Astrocyte of the spinal cord (primary cell): ENCODE data around the gene NHS.
A peak's percentile ranks its signal among the peaks of the same experiment; 100 is the strongest.

Source experiments
- DNase-seq: peaks from one replicate; pipeline ENCODE4 v3.0.0; 2011; ENCODE audit warnings: low read depth, low spot score
- H3K4me3 ChIP-seq: 2 replicates; pipeline ENCODE4 v1.5.1; 2011; ENCODE audit warnings: low read depth, mild to moderate bottlenecking, low read length, moderate library complexity
- in situ Hi-C: cut with HindIII; loops from 2 replicates; pipeline ENCODE4 v1.10.0; 2017; ENCODE audit warnings: low sequenced_read_pairs
- TF ChIP-seq, protein P1 (sequence below): IDR thresholded peaks from 2 replicates; pipeline ENCODE4 v1.5.1; 2012; ENCODE audit warnings: low read depth, mild to moderate bottlenecking, low read length, inconsistent platforms

The NHS gene

DNA sequence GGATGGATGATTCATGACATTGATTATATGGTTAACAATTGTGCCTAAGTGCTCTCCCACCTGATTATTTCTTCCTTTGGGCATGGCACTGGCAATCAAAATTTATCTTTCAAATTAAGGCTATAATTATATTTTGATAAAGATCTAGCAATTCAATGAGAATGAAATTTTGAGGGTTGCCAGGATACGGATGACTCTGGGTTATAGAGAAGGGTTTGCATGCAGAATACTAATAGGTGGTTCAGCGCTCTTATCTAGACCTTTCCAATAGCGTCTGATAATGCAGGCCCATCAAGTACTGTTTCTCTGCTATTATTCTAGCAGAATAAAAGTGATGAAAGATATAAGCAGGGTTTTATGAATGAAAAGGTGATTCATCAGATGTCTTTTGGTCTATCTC, 287.4 kb downstream of the NHS start:
- TF ChIP-seq, protein P1, sequence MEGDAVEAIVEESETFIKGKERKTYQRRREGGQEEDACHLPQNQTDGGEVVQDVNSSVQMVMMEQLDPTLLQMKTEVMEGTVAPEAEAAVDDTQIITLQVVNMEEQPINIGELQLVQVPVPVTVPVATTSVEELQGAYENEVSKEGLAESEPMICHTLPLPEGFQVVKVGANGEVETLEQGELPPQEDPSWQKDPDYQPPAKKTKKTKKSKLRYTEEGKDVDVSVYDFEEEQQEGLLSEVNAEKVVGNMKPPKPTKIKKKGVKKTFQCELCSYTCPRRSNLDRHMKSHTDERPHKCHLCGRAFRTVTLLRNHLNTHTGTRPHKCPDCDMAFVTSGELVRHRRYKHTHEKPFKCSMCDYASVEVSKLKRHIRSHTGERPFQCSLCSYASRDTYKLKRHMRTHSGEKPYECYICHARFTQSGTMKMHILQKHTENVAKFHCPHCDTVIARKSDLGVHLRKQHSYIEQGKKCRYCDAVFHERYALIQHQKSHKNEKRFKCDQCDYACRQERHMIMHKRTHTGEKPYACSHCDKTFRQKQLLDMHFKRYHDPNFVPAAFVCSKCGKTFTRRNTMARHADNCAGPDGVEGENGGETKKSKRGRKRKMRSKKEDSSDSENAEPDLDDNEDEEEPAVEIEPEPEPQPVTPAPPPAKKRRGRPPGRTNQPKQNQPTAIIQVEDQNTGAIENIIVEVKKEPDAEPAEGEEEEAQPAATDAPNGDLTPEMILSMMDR = no peak
- in situ Hi-C loops = no loop called here
- no peak for DNase-seq
- no peak overlapping the region for H3K4me3 ChIP-seq

DNA sequence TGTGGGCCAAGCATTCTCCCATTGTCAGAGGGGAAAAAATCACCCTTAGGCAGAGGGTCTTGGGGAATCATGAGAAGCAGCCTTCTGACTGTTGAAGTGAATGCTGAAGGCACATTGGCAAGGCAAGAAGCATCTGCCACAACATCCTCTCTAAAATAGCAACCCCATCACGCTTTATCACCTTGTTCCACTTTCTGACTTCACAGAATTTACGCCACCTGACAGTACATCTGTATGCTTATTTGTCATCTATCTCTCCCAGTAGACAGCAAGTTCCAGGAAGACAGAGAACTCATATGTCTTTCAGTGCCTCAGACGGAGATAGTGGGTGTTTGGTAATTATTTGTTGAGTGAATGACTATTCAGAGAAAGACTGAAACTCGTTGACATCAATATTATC, 293.9 kb downstream of the NHS start:
- no peak for DNase-seq
- TF ChIP-seq, protein P1 = no peak
- no peak overlapping the region for H3K4me3 ChIP-seq
- in situ Hi-C loops = no loop called here

DNA sequence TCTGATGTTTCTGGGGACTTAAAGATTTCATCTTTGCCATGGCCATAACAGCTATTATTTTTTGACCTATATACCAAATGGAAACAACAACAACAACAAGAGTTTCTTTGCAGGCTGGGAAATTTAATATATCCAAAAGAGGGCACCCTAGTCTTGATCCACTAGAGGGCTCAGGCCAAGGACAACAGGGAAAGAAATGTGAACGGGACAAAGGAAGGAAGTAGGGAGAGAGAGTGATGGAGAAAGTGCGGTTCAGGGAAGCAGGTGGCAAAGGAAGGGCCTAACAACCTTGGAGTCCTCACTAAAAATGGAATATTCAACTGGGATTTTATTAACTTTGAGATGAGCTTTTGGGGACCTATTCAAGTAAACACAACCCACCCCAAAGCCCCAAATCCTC, 294.5 kb downstream of the NHS start:
- TF ChIP-seq, protein P1 = no peak
- no peak overlapping the region for H3K4me3 ChIP-seq
- in situ Hi-C loops = no loop called here
- DNase-seq = no peak

DNA sequence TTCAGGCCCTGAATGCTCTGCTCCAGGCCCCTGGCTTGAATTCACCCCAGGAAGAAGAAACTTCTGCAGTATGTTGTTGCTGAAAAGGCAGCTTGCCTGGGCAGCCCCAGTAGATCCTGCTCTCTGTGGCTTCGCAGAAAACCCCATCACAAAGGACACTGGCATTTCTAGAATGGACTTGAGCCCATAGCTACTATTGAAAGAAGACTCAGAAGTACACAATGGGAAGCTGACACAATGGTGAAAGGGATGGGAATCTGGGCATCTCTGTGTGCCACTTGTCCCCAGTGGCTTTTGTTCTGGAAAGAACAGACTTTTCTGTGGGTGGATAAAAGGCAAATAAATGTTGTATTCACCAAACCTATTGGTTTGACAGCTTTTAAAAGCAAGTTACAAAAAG, 294.9 kb downstream of the NHS start:
- TF ChIP-seq, protein P1 = no peak
- no peak for DNase-seq
- in situ Hi-C loops = no loop called here
- no peak overlapping the region for H3K4me3 ChIP-seq

DNA sequence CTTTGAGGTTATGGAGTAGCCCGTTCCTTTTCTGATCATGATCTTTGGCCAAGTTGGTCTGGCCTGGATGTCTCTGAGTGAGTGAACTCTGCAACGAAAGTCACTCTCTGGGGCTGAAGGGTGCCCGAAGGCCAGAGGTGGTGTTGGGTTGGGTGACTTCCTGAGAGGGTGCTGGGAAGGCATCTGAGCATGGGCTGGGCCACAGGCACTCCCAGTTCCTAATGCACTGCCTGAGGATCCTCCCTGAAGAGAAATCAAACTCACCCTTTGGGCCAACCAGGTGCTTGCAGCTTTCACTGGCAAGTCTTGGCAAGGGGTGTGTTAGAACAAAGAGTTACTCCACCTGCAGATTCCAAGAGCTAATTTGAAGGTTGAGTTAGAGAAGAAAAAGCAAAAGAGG, 295.9 kb downstream of the NHS start:
- no peak overlapping the region for H3K4me3 ChIP-seq
- TF ChIP-seq, protein P1 = no peak
- in situ Hi-C loops = no loop called here
- no peak for DNase-seq

DNA sequence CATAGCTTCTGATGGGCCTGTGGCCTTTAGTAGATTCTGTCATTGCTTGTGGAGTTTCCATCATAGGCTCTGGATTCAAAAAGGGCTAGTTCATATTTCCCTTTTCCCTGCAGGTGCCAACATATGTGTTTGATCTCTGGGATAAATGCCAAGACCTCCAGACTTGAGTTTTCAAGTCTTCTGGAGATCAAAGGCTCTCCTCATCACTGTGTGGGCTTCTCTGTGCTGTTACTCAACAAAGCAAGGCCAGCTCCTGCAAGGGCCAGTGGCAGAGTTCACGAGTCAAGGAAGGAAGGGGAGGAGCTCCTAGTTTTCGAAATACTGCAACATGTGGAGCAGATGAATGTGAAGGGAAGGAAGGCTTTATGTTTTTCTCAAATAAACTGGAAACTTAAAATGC, 299.6 kb downstream of the NHS start:
- TF ChIP-seq, protein P1 = no peak

DNA sequence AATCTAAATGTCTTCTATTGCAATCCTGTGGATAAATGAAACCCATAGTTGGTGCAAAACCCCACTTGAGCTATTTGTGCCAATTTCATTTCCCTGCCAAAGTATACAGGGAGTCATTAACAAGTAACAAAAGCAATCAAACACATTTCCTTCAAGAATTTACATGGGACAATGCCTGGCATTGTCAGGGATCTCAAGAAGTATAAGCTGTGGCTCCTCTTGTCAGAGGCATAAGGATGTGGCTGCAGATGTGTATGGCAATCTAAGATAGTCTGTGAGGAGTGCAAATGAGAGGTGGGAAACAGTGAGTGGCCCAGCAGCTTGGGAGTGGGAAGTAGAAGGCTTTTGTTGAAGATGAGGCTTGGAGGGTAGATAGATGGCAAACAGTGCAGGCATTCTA, 304.3 kb downstream of the NHS start:
- H3K4me3 ChIP-seq = no peak overlapping the region
- DNase-seq = no peak
- TF ChIP-seq, protein P1 = no peak
- in situ Hi-C loops = no loop called here

More for the DNA sequence above, 299.6 kb downstream of the NHS start:
- DNase-seq = peak; percentile 5
- in situ Hi-C loops = no loop called here
- no peak overlapping the region for H3K4me3 ChIP-seq
